Measurements from ENCODE around the gene STAT5B.

DNA sequence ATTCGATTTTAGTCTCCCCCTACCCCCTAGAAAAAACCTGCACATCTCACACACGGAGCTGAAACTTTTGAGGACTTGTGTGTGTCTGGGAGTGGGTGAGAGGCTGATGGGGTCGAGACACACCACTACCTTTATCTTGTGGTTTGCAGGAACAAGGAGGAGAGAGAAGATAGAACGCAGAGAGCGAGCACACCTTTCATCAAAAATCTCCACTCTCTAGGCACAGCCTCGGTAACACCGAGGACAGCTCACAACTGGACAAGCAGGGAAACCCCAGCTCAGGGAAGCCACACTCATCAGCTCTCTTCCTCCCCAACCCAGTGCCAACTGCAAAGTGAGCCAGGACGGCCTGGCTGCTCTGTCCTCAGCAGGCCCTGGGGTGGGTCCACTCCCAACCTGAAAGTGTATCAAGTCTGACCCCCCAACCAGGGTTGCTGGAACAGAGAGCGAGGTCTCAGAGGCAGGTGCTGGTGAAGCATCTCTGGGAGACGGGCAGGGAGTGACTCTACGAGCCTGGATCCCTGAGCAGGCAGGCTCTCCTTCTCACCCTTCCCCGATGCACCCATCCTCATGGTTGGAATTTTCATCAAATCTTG, 76.7 kb downstream of the STAT5B start:
- TF ChIP-seq, protein P1, sequence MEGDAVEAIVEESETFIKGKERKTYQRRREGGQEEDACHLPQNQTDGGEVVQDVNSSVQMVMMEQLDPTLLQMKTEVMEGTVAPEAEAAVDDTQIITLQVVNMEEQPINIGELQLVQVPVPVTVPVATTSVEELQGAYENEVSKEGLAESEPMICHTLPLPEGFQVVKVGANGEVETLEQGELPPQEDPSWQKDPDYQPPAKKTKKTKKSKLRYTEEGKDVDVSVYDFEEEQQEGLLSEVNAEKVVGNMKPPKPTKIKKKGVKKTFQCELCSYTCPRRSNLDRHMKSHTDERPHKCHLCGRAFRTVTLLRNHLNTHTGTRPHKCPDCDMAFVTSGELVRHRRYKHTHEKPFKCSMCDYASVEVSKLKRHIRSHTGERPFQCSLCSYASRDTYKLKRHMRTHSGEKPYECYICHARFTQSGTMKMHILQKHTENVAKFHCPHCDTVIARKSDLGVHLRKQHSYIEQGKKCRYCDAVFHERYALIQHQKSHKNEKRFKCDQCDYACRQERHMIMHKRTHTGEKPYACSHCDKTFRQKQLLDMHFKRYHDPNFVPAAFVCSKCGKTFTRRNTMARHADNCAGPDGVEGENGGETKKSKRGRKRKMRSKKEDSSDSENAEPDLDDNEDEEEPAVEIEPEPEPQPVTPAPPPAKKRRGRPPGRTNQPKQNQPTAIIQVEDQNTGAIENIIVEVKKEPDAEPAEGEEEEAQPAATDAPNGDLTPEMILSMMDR (IDR thresholded peaks at IDR 0.05) = no peak
- no peak for TF ChIP-seq REST (IDR thresholded peaks at IDR 0.05; ENCODE audit: insufficient read depth in 1 of 2, low read depth in 2 of 2, low read length in 1 of 2)
- TF ChIP-seq POLR2AphosphoS5 (IDR thresholded peaks at IDR 0.05; ENCODE audit: low read depth, low read length) = no peak
- TF ChIP-seq SIN3A (IDR thresholded peaks at IDR 0.05; ENCODE audit: borderline replicate concordance, insufficient read depth, low read depth, low read length) = no peak
